Body of pancreas (tissue), 4 donors: ENCODE measurements around the gene PRLHR. TPM values are rescaled to one million over a fixed set of nuclear protein-coding genes. Genes with fewer than 3 reads are reported as not detected.
A peak's percentile ranks its signal among the peaks of the same experiment; 100 is the strongest.

Experiments used
- ATAC-seq: fragments of 150-250 bp; one replicate; pipeline ENCODE4 v1.9.1; 2016
- DNase-seq, 4 donors: peaks; one replicate each; pipeline ENCODE4 v3.0.0-alpha.2; 2019
- H3K27ac ChIP-seq, 4 donors: fragments of 200-600 bp; sonication (generic); 1 replicate in 3 of 4; 2 replicates in 1 of 4; pipeline versions ENCODE4 v1.5.1 to v1.6.1; 2016 to 2019; ENCODE audit warnings: mild to moderate bottlenecking in 1 of 4, mixed read lengths in 1 of 4, moderate library complexity in 1 of 4
- H3K27me3 ChIP-seq, 2 donors: fragments of 200-600 bp; sonication (generic); one replicate each; pipeline ENCODE4 v1.6.0; 2016; ENCODE audit warnings: mild to moderate bottlenecking in 1 of 2
- H3K36me3 ChIP-seq, 2 donors: fragments of 200-600 bp; sonication (generic); replicated peaks in 1 of 2; 2 replicates each; pipeline ENCODE4 v1.5.1; 2016; ENCODE audit warnings: low read depth in 2 of 2; ENCODE audit not compliant: insufficient read depth in 1 of 2
- H3K4me1 ChIP-seq: fragments of 200-600 bp; sonication (generic); one replicate; pipeline ENCODE4 v1.6.0; 2016
- H3K4me3 ChIP-seq, 2 donors: fragments of 200-600 bp; sonication (generic); 1 replicate in 1 of 2; 2 replicates in 1 of 2; pipeline ENCODE4 v1.5.1; 2016 to 2019
- H3K9me3 ChIP-seq, 3 donors: fragments of 200-600 bp; sonication (generic); 1 replicate in 2 of 3; 2 replicates in 1 of 3; pipeline ENCODE4 v1.5.1; 2016
- CTCF ChIP-seq, 7 experiments: fragments of 450-650 bp in 4 of 7; fragments of 200-600 bp in 3 of 7; sonication (generic) in 3 of 7; IDR thresholded peaks; one replicate each; pipeline ENCODE4 v1.5.1; 2016 to 2019; ENCODE audit warnings: antibody characterized with exemption in 7 of 7
- POLR2A ChIP-seq, 3 donors: fragments of 450-650 bp; IDR thresholded peaks; one replicate each; pipeline ENCODE4 v1.6.1; 2016; ENCODE audit warnings: antibody characterized with exemption in 3 of 3, mild to moderate bottlenecking in 2 of 3
- WGBS, 2 donors: methylation state at CpG; one replicate each; pipeline ENCODE4 v1.1.5; 2017; 5-methylcytosine and 5-hydroxymethylcytosine counted together
- intact Hi-C: fragments of 100-400 bp; cut with DNase I; formaldehyde crosslinking; loops from one replicate; pipeline ENCODE4 v1.15.1; 2023
- total RNA-seq, 2 donors: library from RNA; depleted of rRNA; stranded (reverse); fragments of >200 nt; gene quantifications; one replicate each; pipeline ENCODE4 v1.1.0, GENCODE V29; 2016

The PRLHR gene
- total RNA-seq, result not detected

DNA sequence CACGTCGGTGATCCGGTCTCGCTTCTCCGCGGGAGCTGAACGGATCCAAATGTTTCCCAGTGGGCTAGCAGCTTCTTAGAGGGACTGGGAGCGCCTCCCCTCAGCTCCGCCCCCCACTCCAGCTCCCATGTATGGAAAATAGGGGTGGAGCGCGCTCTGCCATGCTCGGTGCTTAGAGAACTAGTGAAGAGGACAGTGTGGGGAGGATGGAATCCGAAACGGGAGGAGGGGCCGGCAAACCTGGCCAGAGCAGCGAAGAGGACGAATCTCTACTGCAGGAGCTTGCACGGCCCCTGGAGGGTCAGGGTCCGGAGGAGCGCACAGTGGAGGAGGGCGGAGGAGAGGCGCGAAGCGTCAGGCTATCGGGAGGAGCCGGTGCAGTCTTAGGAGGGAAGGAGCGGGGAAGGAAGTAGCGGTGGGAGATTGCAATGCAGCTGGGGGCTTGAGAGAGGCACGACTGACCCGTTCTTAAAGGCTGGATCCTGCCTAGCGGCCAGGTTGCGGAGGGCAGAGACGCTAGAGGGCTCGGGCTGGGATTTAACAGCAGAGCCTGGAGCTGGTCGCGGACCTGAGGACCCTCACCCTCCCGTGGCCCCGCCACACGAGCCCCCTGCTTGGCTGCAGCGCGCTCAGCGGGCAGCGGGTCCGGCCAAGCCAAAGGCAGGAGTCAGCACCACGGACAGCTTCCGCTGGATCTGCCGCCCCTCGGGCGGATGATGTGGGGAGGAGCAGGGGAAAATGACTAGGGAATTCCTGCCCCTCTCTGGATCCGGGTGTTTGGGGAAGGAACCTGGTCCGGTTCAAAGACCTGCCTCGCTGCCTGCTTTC is at the start of gene PRLHR:
Gene PRLHR (minus strand): TSS at position 51 of the 828 bp plus-strand sequence. CDS start 404 bp downstream, outside the sequence.
- peaks cover 0 to 18% of the 10 kb centered on the region in 2 donors for H3K27me3 ChIP-seq
- 5% methylated on average over 37 to 52 of the region's 52 CpGs for whole genome bisulfite sequencing, 2 donors
- no peaks in the 10 kb centered on the region for H3K9me3 ChIP-seq
- peaks cover 56% of the 10 kb centered on the region for H3K4me1 ChIP-seq
- H3K36me3 ChIP-seq, result no peaks in the 10 kb centered on the region
- H3K27ac ChIP-seq, result no peak within 1 kb of the TSS
- intact Hi-C loops, result no loop called here
- no peak within 1 kb of the TSS for H3K4me3 ChIP-seq
- DNase-seq, result peak; percentile 31 to 61 (median 53)
- no peak for ATAC-seq
- no peak for TF ChIP-seq POLR2A (IDR thresholded peaks at IDR 0.05)
- no peak for TF ChIP-seq CTCF (IDR thresholded peaks at IDR 0.05)

GRCh38 chr10:118642228-118642627 is 46.8 kb upstream of the PRLHR start:
- Histone ChIP-seq H3K36me3 (no peaks in the 10 kb centered on the region), H3K27me3 (no peaks in the 10 kb centered on the region), H3K27ac (no peak overlapping the region), H3K4me3 (no peak overlapping the region), H3K9me3 (no peaks in the 10 kb centered on the region), H3K4me1 (no peaks in the 10 kb centered on the region)
- 61 to 81% methylated on average over 2 of the region's 2 CpGs for WGBS, 2 donors
- no peak for DNase-seq
- no peak for ATAC-seq
- intact Hi-C loops, result no loop called here
- TF ChIP-seq POLR2A (IDR thresholded peaks at IDR 0.05) (no peak), CTCF (IDR thresholded peaks at IDR 0.05) (no peak)

- Histone ChIP-seq H3K27me3 (no peaks in the 10 kb centered on the region), H3K4me3 (no peak overlapping the region), H3K9me3 (no peaks in the 10 kb centered on the region), H3K27ac (no peak overlapping the region), H3K36me3 (no peaks in the 10 kb centered on the region), H3K4me1 (peaks cover 13% of the 10 kb centered on the region)
- ATAC-seq (no peak), DNase-seq (no peak)
- WGBS, 2 donors, result 73 to 82% methylated on average over 9 of the region's 9 CpGs
- TF ChIP-seq CTCF (IDR thresholded peaks at IDR 0.05) (no peak), POLR2A (IDR thresholded peaks at IDR 0.05) (no peak)
- intact Hi-C loops, result no loop called here
Measured at GRCh38 chr10:118638680-118639079, 43.2 kb upstream of the PRLHR start.

DNA sequence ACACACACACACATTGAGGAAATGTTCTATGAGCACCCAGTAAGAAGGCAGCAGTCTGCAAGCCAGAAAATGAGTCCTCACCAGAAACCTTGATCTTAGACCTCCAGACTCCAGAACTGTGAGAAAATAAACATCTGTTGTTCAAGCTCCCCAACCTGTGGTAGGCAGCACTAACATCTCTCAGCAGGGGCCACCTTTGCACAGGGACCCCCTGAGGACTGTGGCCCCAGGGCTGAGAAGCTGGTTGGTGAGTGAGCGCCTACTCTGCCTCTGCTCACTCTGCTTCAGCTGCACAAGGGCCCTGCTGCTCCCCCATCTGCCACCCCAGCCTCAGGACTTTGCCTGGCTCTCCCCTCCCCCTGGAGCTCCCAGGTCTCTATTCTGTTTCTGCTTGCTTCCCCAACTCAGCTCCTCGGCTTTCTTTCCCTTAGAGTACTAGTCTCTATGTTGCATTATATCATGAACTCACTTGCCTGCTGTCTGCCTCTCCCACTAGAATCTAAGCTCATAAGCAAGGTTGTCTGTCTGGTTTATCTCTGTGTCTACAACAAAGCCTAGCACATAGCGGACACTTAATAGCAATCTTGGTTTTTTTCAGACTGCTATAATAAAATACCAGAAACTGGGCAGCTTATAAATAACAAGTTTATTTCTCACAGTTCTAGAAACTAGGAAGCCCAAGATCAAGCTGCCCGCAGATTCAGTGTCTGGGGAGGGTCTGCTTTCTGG is 40.4 kb upstream of the PRLHR start:
- no peaks in the 10 kb centered on the region for H3K36me3 ChIP-seq
- H3K4me3 ChIP-seq, result no peak overlapping the region
- ATAC-seq, result peak; percentile 24
- no peak overlapping the region for H3K27ac ChIP-seq
- no peaks in the 10 kb centered on the region for H3K9me3 ChIP-seq
- intact Hi-C loops, result no loop called here
- peaks cover 21% of the 10 kb centered on the region for H3K4me1 ChIP-seq
- no peak for DNase-seq
- TF ChIP-seq POLR2A (IDR thresholded peaks at IDR 0.05) (no peak), CTCF (IDR thresholded peaks at IDR 0.05) (no peak)
- WGBS, 2 donors, result 74 to 85% methylated on average over 4 of the region's 4 CpGs
- no peaks in the 10 kb centered on the region for H3K27me3 ChIP-seq
